Measurements from ENCODE around the gene CD276. TPM values are rescaled to one million over a fixed set of nuclear protein-coding genes. Genes with fewer than 3 reads are reported as not detected.
"Not testable (repeated sequence)": the region's sequence is repeated elsewhere in the genome, so short reads cannot be mapped to it uniquely, and the experiment has no call there.

Gene CD276
- polyA plus RNA-seq, 1 donor, result 67.2 TPM

DNA sequence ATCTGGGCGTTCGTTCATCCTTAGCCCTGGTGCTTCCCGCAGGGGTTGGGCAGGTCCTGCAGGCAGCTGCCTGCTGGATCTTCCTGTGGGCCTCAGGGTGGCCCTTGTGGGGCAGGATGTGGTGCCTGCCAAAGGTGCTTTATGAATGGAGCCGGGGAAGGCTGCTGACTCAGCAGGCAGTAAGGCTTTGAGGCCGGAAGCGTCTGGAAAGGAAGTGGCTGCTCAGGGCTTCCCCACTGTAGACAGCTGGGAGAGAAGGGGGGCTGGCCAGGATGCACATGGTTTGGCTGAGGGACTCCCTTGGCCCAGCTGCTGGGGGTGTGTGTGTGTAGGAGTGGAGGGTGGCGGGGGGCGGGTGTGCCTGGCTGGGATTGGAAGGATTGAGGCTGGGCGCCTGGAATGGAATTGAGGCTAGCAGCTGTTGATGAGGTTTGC is 12.9 kb downstream of the CD276 start:
- peak; percentile 76 to 83 for DNase-seq
- Histone ChIP-seq H3K9me3 (ENCODE audit: control insufficient read depth, low read depth, low read length) (no peaks in the 10 kb centered on the region), H3K4me3 (ENCODE audit: low read length) (no peak overlapping the region), H3K36me3 (ENCODE audit: control insufficient read depth, insufficient read depth, low read length) (peaks cover 21% of the 10 kb centered on the region), H3K27me3 (ENCODE audit: control insufficient read depth, insufficient read depth, low read length) (no peaks in the 10 kb centered on the region), H3K27ac (ENCODE audit: low read length) (peak overlapping the region; percentile 34), H3K4me1 (ENCODE audit: control insufficient read depth, insufficient read depth, low read length) (peaks cover 9% of the 10 kb centered on the region)
- WGBS (ENCODE audit: insufficient coverage, low lambda C conversion rate), result no CpG with 5 or more reads among the region's 9 CpGs

DNA sequence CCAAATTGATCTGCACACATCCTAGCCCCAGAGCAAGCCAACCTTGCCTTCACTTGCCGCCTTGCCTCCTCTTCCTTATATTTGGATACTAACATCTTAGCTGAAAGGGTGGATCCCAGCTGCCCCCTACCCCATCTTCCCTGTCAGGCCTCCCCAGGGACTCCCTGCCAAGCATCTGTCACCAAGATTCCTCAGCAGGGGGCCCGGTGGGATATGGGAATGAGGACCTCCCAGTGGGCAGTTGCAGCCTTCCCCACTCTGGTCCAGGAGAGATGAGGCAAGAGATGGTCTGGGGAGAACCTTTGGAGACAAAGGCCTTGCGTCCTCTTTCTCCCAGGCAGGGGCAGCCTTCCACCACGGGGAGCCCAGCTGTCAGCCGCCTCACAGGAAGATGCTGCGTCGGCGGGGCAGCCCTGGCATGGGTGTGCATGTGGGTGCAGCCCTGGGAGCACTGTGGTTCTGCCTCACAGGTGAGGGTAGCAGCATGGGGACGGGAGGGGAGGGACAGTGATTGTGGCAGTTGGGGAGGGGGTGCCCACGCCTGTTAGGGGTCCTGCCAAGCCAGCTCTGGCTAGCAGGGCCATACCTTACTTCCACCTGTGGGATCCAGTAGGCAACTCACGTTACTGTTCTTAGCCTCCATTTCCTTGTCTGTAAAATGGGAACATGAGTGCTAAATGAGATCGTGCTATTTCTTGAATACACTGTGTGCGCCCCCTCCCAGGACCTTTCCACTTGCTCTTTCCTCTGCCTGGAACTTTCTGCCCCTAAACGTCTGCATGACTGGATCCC is 15.3 kb downstream of the CD276 start:
- 69% methylated on average over 2 of the region's 14 CpGs for WGBS (ENCODE audit: insufficient coverage, low lambda C conversion rate)
- Histone ChIP-seq H3K4me1 (ENCODE audit: control insufficient read depth, insufficient read depth, low read length) (peaks cover 9% of the 10 kb centered on the region), H3K27ac (ENCODE audit: low read length) (no peak overlapping the region), H3K9me3 (ENCODE audit: control insufficient read depth, low read depth, low read length) (no peaks in the 10 kb centered on the region), H3K4me3 (ENCODE audit: low read length) (no peak overlapping the region), H3K27me3 (ENCODE audit: control insufficient read depth, insufficient read depth, low read length) (no peaks in the 10 kb centered on the region), H3K36me3 (ENCODE audit: control insufficient read depth, insufficient read depth, low read length) (peaks cover 35% of the 10 kb centered on the region)
- no peak for DNase-seq

DNA sequence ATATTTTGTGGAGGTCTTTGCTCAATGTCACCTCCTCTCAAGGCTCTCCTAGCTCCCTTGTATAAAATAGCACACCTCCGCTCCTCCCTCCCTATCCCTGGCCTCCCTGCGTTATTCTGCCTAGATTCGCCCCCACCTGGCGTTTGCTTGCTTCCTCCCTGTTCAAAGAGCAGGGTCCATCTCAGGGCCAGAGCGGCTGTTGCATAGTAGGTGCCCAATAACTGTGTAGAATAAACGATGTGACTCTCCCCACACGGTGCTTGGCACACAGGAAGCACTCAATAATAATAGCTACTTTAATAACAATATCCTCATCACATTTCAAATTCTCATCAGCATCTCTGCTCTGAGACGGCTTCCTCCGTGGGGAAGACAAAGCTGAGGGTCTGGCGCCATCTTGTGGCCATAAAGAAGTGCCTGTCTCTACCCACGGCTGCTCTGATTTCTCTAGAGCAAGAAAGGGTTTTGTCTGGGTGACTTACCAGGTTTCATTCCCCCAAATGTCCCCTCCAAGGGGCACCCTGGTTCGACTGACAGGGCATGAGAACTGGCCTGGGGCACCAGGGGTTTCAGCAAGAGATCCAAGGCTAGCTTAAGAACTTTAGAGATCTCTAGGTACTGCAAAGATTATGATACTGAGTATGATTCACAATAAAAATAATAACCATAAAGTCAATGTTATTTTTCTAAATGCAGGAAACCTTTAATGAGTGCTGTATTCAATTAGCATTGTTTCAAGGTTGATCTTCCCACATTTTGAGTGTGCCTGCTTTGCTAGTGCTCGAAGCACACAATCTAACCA is 16.1 kb downstream of the CD276 start:
- no peaks in the 10 kb centered on the region for H3K27me3 ChIP-seq (ENCODE audit: control insufficient read depth, insufficient read depth, low read length)
- peaks cover 36% of the 10 kb centered on the region for H3K36me3 ChIP-seq (ENCODE audit: control insufficient read depth, insufficient read depth, low read length)

DNA sequence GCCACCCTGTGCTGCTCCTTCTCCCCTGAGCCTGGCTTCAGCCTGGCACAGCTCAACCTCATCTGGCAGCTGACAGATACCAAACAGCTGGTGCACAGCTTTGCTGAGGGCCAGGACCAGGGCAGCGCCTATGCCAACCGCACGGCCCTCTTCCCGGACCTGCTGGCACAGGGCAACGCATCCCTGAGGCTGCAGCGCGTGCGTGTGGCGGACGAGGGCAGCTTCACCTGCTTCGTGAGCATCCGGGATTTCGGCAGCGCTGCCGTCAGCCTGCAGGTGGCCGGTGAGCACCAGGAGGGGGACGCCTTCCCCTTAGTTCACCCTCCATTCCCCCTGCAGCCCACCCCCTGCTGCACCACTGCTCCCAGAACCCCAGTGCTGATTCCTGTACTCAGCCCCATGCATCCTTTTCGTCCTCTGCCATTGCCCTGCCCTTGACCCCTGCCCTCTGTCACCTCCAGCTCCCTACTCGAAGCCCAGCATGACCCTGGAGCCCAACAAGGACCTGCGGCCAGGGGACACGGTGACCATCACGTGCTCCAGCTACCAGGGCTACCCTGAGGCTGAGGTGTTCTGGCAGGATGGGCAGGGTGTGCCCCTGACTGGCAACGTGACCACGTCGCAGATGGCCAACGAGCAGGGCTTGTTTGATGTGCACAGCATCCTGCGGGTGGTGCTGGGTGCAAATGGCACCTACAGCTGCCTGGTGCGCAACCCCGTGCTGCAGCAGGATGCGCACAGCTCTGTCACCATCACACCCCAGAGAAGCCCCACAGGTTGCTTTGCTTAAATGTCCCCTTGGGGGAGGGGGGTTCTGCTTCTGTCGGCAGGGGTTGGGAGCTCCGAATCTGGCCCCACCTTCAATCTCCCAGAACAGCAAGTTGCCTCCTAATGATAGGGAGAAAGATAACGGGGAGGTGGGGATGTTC is 18.4 kb downstream of the CD276 start:
- not testable (repeated sequence) for DNase-seq; H3K4me1 ChIP-seq (ENCODE audit: control insufficient read depth, insufficient read depth, low read length); H3K4me3 ChIP-seq (ENCODE audit: low read length); H3K27ac ChIP-seq (ENCODE audit: low read length); H3K9me3 ChIP-seq (ENCODE audit: control insufficient read depth, low read depth, low read length); H3K27me3 ChIP-seq (ENCODE audit: control insufficient read depth, insufficient read depth, low read length)
- no CpG with 5 or more reads among the region's 33 CpGs for WGBS (ENCODE audit: insufficient coverage, low lambda C conversion rate)
- H3K36me3 ChIP-seq (ENCODE audit: control insufficient read depth, insufficient read depth, low read length), result peaks cover 55% of the 10 kb centered on the region

More for the DNA sequence above, 16.1 kb downstream of the CD276 start:
- WGBS (ENCODE audit: insufficient coverage, low lambda C conversion rate), result no CpG with 5 or more reads among the region's 13 CpGs
- H3K4me1 ChIP-seq (ENCODE audit: control insufficient read depth, insufficient read depth, low read length), result peaks cover 9% of the 10 kb centered on the region
- no peak overlapping the region for H3K27ac ChIP-seq (ENCODE audit: low read length)
- no peaks in the 10 kb centered on the region for H3K9me3 ChIP-seq (ENCODE audit: control insufficient read depth, low read depth, low read length)
- no peak overlapping the region for H3K4me3 ChIP-seq (ENCODE audit: low read length)
- DNase-seq, result peak; percentile 68 to 71

DNA sequence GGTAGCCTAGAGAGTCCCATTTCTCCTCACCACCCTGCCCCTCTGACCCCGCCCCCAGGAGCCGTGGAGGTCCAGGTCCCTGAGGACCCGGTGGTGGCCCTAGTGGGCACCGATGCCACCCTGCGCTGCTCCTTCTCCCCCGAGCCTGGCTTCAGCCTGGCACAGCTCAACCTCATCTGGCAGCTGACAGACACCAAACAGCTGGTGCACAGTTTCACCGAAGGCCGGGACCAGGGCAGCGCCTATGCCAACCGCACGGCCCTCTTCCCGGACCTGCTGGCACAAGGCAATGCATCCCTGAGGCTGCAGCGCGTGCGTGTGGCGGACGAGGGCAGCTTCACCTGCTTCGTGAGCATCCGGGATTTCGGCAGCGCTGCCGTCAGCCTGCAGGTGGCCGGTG is 19.4 kb downstream of the CD276 start:
- H3K4me1 ChIP-seq (ENCODE audit: control insufficient read depth, insufficient read depth, low read length); H3K27ac ChIP-seq (ENCODE audit: low read length); H3K27me3 ChIP-seq (ENCODE audit: control insufficient read depth, insufficient read depth, low read length); DNase-seq; H3K9me3 ChIP-seq (ENCODE audit: control insufficient read depth, low read depth, low read length); H3K4me3 ChIP-seq (ENCODE audit: low read length): not testable (repeated sequence)
- no CpG with 5 or more reads among the region's 23 CpGs for WGBS (ENCODE audit: insufficient coverage, low lambda C conversion rate)
- H3K36me3 ChIP-seq (ENCODE audit: control insufficient read depth, insufficient read depth, low read length), result peaks cover 59% of the 10 kb centered on the region

DNA sequence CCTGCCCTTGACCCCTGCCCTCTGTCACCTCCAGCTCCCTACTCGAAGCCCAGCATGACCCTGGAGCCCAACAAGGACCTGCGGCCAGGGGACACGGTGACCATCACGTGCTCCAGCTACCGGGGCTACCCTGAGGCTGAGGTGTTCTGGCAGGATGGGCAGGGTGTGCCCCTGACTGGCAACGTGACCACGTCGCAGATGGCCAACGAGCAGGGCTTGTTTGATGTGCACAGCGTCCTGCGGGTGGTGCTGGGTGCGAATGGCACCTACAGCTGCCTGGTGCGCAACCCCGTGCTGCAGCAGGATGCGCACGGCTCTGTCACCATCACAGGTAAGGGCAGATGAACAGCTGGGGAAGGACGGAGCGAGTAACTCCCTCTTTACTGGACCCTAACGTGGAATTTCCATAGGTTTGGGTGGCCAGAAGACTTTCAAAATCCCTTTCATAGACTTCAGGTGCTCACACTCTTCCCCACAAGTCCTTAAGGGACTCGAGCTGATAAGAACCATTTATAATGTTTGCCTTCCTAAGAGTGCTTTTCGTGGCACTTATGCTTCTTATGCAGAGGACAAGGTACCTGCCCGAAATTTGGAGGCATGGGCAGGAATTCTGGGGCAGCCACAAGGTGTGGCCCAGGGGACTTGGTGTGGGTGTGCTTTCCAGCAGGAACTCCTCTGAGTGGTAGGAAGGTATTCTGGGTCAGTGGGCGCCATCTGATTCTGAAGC is 20.1 kb downstream of the CD276 start:
- not testable (repeated sequence) for H3K9me3 ChIP-seq (ENCODE audit: control insufficient read depth, low read depth, low read length); DNase-seq; H3K27ac ChIP-seq (ENCODE audit: low read length); H3K4me3 ChIP-seq (ENCODE audit: low read length); H3K27me3 ChIP-seq (ENCODE audit: control insufficient read depth, insufficient read depth, low read length); H3K4me1 ChIP-seq (ENCODE audit: control insufficient read depth, insufficient read depth, low read length)
- no CpG with 5 or more reads among the region's 23 CpGs for WGBS (ENCODE audit: insufficient coverage, low lambda C conversion rate)
- peaks cover 62% of the 10 kb centered on the region for H3K36me3 ChIP-seq (ENCODE audit: control insufficient read depth, insufficient read depth, low read length)

DNA sequence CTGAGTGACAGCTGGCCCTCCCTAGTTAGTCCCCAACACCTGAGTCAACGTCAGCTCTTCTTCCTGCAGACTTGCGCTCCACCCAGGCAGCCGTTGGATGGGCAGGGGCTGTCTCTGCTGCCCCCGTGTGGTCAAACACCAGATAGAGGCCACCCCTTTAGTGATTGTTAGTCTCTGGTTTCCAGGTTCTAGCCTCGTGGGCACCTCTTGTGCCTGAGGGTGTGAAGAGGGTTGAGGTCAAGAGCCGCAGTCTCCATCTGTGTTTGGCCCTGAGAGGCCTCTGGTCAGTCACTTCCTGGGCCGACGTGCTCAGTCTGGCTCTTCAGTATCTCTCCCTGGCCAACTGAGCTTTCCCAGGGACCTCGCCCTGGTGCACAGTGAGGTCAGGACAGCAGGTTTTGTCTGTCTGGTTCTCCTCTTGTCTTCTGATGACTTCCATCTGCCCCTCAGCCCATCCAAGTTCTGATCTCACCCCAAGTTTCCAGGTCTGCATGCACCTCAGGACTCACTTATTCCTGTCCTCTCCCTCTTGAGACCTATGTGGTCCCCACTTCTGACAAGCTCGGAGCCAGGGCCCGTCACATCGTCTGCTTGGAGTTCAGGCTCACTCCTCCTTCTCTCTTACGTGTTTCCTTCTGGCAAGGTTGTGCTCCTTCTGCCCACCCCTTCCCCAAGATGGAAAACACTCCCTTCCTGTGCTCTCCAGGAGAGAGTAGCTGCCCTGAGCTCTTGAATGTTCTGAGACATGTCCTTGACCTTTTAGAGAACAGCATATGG is 20.9 kb downstream of the CD276 start:
- H3K4me3 ChIP-seq (ENCODE audit: low read length), result no peak overlapping the region
- H3K27ac ChIP-seq (ENCODE audit: low read length), result no peak overlapping the region
- H3K4me1 ChIP-seq (ENCODE audit: control insufficient read depth, insufficient read depth, low read length), result peaks cover 2% of the 10 kb centered on the region
- H3K36me3 ChIP-seq (ENCODE audit: control insufficient read depth, insufficient read depth, low read length), result peaks cover 62% of the 10 kb centered on the region
- no CpG with 5 or more reads among the region's 13 CpGs for WGBS (ENCODE audit: insufficient coverage, low lambda C conversion rate)
- no peaks in the 10 kb centered on the region for H3K27me3 ChIP-seq (ENCODE audit: control insufficient read depth, insufficient read depth, low read length)
- peak; percentile 52 to 62 for DNase-seq
- H3K9me3 ChIP-seq (ENCODE audit: control insufficient read depth, low read depth, low read length), result no peaks in the 10 kb centered on the region

DNA sequence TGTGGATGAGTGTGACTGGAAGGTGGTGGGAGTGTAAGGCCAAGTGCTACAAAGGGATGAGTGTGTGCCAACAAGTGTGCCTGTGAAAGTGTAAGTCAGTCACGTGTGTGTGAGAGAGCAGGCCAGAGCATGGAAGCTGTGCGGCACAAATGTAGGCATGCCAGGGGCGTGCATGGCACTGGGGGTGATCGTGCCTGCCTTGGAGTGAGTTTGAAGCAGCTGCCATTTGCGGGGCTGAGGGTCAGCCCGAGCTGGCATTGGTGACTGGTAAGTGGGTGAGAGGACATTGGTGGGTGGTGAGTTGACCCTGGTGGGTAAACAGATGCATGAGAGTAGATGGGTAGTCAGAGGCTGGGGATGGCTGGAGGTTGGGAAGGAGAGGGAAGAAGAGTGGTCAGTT is 24.5 kb downstream of the CD276 start:
- no peaks in the 10 kb centered on the region for H3K9me3 ChIP-seq (ENCODE audit: control insufficient read depth, low read depth, low read length)
- H3K27ac ChIP-seq (ENCODE audit: low read length), result no peak overlapping the region
- DNase-seq, result no peak
- WGBS (ENCODE audit: insufficient coverage, low lambda C conversion rate), result no CpG with 5 or more reads among the region's 6 CpGs
- peaks cover 2% of the 10 kb centered on the region for H3K4me1 ChIP-seq (ENCODE audit: control insufficient read depth, insufficient read depth, low read length)
- H3K36me3 ChIP-seq (ENCODE audit: control insufficient read depth, insufficient read depth, low read length), result peaks cover 75% of the 10 kb centered on the region
- H3K27me3 ChIP-seq (ENCODE audit: control insufficient read depth, insufficient read depth, low read length), result no peaks in the 10 kb centered on the region
- H3K4me3 ChIP-seq (ENCODE audit: low read length), result no peak overlapping the region

DNA sequence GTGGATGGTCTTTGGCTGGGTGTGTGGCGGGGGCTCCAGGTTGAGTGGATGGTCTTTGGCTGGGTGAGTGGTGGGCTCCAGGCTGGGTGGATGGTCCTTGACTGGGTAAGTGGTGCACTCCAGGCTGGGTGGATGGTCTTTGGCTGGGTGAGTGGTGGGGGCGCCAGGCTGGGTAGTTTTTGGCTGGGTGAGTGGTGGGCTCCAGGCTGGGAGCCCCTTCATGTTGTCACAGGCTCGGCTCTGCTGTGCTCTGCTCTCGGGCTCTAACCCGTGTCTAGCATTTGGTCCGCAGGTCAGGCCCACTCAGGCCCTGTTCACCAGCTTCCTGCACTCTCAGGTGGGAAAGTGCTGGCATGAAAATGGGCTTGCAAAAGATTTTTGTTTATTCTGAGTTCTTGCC is 25.1 kb downstream of the CD276 start:
- Histone ChIP-seq H3K36me3 (ENCODE audit: control insufficient read depth, insufficient read depth, low read length) (peaks cover 78% of the 10 kb centered on the region), H3K9me3 (ENCODE audit: control insufficient read depth, low read depth, low read length) (no peaks in the 10 kb centered on the region), H3K27me3 (ENCODE audit: control insufficient read depth, insufficient read depth, low read length) (no peaks in the 10 kb centered on the region), H3K4me3 (ENCODE audit: low read length) (no peak overlapping the region), H3K4me1 (ENCODE audit: control insufficient read depth, insufficient read depth, low read length) (peaks cover 2% of the 10 kb centered on the region), H3K27ac (ENCODE audit: low read length) (no peak overlapping the region)
- DNase-seq, result no peak
- WGBS (ENCODE audit: insufficient coverage, low lambda C conversion rate), result no CpG with 5 or more reads among the region's 6 CpGs

Data from large intestine (tissue), 3 donors.